Activated CD4-positive, CD25-positive, alpha-beta regulatory T cell treated with anti-CD3 and anti-CD28 coated beads, Interleukin-2, amount 50 U/mL, for 16 hours (primary cell): Measurements from ENCODE around the gene FMN2.
"Not testable (repeated sequence)": the region's sequence is repeated elsewhere in the genome, so short reads cannot be mapped to it uniquely, and the experiment has no call there.

Experiments used
- DNase-seq: peaks from one replicate; pipeline ENCODE4 v3.0.0-alpha.2; 2020; ENCODE audit warnings: low read depth, low spot score

Gene FMN2

DNA sequence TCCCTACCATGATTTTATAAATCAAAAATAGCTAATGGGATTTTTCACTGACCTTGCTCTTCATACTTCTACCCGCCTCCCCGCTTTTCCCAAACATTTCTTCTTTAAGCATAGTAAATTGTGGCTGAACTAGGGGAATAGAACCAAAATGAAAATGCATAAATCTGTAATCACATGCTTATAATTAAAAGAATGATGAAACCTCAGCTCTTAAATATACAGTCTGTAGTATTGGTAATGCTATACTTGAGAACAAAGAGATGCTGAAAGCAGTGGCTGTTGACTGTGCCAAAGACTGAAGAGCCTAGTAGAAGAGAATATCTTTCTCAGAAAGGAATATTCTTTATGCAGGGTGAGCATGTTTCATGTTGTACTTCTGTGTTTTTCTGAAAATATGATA is 271.1 kb downstream of the FMN2 start:
- DNase-seq: no peak

DNA sequence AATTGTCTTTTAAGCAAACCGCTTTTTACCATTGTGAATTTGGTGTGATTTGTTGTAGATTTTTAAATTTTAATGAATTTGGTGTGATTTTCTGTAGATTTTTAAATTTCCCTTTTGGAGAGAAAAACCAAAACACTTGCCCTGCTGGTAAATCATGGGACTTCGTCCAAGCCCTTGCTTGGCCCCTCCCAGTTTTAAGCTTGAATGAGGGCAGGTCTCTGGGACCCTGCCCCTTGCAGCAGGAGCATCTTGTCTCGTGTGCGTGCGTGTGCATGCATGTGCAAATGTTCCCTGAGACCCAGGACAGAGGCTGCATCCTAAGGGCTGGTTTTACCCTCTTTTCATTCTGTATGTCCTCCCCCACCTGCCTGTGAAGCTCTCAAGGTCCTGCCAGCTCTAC is 271.6 kb downstream of the FMN2 start:
- DNase-seq: no peak

DNA sequence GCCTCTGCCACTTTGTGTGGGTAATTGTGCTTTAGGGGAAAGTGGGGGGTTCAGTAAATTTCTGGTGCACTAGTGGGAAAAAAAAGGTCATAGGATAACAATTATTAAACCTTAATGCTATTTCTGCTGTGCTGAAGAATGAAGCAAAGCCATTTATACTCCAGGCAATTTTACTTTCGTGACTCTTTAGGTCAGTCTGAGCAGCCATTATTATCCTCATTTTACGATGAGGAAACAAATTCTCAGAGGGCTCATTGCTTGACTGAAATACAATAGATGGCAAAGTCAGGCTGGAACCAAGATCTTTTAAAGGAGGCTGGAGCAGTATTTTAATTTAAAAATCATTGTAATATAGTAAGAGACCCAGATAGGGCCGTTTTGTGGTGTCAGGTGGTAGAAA is 272.2 kb downstream of the FMN2 start:
- DNase-seq: no peak

DNA sequence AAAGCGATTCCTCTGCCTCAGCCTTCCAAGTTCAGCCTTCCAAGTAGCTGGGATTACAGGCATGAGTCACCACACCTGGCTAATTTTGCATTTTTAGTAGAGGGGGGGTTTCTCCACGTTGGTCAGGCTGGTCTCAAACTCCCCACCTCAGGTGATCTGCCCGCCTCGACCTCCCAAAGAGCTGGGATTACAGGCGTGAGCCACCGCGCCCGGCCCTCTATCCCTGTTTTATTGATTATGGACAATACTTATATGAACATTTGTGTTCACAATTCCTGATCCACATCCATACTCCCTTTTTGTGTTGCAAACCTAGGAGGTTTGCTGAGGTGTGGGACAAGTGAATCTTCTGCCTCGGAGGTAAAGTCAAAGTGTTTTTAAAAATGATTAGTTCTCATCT is 275.0 kb downstream of the FMN2 start:
- DNase-seq: no peak

DNA sequence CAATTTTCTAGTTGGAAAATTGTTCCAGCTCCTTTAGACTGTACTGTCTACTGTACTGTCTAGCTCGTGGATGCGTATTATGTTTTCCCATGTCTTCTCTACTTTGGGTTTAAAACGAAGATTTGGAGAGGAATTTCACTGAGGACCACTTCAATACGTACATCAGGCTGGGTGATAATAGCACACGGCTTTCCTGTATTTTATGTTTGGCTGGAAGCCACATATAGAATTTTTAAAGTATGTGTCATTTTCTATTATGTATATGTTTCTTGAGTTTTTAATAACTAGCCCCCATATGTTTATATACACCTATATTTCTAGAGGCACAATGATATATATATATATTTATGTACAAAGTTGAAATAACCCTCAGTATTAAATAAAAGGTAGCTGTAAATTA is 293.9 kb downstream of the FMN2 start:
- DNase-seq: no peak

DNA sequence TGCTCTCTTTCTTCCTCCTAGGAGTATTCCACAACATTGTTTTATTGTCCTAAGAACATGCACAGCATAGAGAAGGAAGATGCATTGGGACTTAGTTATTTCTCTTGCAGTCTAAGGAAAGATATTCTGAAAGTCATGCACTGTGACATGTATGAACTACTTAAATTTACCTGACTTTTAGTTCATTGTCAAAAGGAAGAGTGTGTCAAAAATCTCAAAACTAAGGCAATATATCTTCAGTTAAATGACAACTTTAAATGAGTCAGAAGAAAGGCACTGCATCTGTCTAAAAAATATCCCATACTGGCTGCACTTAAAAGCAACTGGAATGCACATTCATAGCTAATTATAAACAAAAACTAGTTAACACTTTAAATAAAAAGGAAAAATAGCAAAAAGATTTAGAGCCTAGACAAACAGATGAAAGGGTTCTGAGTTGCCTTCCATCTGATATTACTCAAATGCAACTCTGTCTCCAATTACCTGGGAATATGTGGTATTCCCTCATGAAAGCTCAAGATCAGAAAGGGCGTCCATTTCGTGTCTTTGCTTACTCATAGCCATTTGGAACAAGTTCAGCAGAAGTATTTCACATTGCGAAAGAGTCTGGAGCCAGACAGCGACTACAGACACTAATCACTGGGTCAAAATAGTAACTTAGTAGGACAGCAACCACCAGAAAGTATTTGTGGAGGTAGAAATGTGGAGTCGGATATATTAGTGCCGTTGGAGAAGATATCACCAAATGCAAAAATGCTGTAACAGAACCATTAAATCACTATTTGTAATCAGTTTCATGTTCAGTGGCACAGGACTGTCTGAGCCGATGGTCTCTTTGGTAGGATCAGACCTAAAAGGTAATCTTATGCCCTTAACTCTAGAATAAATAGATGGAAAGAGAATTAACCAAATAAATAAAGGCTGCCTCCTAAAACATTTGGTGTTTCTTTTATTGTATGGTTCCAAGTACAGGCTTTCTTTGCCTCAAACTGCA is 294.6 kb downstream of the FMN2 start:
- no peak for DNase-seq

DNA sequence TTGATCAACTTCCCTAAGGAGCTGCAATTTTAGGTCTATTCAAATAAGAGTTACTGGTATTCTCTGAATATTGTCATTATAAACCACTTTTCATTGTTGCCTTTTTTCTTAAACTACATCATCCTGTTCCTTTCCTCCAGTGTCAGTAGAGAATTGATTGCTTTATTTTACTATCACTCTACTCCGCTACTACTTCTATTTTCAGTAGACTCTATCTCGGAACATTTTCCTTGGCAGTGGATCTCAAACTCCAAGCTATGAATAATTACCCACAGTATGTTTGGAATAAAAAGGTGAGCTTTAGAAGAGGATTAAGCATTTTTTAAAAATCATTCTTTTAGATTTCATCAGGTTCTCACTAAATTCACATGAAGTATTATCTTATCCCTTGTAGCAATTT is 295.4 kb downstream of the FMN2 start:
- no peak for DNase-seq

DNA sequence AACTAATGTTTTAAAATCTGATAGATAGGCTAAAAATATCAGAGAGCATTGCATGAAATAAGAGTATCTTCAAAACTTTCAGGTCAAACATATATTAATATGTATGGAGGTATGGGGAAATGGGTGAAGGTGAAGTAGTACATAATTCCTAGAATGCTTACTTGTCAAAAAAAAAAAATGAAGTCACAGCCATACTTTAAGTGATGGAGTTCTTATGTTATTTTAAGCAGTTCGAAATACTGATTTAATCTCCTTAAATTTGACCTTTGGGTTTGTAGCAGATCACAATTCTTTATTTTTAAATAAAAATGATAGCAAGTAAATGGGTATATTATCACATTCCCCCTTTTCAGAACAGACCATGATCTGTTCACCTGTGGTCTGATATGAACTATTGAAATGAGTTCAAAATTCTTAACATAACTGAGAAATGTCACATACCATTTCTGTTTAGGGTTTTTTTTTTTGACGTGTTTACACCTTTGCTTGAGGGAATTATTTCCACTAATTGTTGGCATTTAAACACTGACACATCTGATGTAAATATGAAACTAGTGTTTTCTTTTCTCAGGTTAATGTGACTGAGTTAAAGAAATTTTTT is 300.1 kb downstream of the FMN2 start:
- DNase-seq: no peak

DNA sequence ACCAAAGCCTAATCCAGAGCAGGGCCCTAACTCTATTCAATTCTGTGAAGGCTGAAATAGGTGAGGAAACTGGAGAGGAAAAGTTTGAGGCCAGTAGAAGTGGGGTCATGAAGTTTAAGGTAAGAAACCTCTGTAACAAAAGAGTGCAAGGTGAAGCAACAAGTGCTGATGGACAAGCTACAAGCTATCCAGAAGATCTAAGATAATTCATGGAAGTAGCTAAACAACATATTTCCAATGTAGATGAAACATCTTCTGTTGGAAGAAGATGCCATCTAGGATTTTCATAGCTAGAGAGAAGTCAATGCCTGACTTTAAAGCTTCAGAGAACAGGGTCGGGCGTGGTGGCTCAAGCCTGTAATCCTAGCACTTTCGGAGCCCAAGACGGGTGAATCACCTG is 302.7 kb downstream of the FMN2 start:
- no peak for DNase-seq

DNA sequence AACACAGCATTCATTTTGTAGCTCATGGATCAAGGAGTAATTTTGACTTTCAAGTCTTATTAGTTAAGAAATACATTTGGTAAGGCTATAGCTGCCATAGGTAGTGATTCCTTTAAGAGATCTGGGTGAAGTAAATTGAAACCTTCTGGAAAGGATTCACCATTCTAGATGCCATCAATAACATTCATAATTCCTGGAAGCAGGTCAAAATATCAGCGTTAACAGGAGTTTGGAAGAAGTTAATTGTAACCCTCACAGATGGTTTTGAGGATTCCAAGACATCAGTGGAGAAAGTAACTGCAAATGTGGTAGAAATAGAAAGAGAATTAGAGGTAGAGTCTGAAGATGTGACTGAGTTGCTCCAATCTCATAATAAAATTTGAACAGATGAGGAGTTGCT is 303.7 kb downstream of the FMN2 start:
- DNase-seq: no peak

DNA sequence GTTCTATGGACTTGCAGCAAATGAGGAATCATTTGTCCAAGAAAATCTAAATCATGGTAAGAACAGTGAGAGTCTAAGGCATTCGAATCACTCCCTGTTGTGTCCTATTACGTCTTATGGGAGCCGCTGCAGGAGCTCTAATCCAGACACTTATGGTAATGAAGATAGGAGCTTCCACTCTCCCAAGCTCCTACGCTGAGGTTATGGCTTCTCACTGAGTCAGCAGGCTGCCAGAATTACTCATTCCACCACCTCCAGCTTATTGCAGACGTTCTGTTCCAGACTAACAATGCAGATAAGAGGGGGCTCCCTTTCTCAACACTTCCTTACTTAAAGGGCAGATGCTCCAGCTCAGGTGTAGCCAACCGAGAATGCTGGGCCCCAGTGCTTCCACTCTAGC is 307.7 kb downstream of the FMN2 start:
- no peak for DNase-seq

DNA sequence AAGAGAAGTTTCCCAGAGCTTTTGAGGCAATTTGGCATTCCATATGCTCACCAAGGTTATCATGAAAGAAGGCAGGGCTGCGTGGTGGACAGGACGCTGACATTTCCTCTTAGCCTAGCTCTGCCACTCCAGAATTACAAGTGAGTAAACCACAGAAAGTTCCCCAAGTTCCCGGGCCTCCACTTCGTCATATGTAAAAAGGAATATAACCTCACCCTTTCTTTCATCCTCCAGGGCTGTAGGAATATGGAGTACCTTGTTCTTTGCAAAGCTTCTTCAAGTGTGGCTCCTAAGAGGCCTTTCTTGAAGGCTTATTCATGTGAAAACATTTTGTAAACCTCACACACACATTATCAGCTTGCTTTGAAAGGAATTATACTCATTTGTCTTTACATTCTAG is 310.0 kb downstream of the FMN2 start:
- DNase-seq: no peak

DNA sequence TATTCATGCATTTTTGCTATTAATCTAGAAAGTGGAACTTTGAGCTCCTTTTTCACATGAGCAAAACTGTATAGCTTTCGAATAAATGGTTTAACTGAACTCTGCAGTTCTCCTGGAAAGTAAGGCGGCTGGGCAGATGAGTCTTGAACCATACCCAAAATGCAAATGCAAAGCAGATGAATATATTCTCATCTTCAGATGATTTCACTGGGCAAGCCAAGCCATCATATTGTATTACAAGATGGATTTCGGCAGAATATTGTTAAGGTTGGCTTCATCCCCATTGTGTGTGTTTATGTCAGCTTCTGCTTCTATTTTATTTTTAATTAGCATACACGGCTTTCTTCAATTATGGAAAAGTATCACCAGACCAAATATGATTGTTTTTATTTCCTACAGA is 310.6 kb downstream of the FMN2 start:
- DNase-seq: no peak

DNA sequence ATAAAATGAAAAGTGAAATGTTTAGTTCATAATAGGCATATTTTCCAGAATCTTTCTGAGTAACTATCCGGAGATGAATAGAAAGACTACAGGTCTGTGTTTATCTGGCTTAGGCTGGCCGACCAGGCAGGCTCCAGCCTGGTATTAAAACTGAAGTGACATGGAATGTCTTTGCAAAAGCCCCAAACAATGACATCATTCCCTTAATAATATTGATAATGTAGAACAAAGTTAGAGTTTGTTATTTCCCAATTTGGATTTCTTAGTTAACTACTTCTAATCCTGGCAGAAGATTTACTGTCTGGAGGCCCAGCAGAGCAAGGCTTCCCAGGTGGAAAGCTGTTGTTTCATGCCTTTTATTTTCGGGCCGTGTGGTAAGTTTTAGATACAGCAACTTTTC is 312.6 kb downstream of the FMN2 start:
- DNase-seq: no peak

DNA sequence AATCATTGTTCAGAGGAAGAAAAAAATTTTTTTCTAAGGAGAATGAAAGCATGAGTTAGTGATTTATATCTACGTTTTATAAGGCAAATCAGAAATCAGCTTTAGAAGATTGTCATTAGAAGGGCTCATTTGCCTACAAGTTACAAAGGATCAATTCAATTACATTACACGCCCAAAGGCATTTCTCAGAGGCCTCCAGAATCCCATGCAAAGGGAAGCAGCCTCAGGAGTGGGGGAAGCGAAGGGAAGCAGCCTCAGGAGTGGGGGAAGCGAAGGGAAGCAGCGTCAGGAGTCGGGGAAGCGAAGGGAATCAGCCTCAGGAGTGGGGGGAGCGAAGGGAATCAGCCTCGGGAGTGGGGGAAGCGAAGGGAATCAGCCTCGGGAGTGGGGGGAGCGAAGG is 314.1 kb downstream of the FMN2 start:
- DNase-seq: no peak

DNA sequence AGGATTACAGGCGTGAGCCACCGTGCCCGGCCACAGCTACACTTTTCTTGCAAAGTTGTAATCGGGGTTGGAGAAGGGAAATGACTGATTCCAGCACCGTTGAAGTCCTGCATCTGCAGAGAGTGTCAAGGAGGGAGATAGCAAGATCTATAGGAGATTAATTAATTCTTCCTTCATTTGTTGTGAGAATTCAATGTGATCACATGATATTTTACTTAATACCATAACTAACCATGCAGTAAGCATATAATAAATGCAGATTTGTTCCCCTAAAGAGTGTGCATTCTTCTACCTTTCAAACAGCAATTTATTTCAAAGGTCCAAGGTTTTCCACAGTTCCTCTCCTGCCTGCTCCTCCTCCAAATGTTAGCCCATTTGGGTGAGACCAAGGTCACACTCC is 315.7 kb downstream of the FMN2 start:
- no peak for DNase-seq

DNA sequence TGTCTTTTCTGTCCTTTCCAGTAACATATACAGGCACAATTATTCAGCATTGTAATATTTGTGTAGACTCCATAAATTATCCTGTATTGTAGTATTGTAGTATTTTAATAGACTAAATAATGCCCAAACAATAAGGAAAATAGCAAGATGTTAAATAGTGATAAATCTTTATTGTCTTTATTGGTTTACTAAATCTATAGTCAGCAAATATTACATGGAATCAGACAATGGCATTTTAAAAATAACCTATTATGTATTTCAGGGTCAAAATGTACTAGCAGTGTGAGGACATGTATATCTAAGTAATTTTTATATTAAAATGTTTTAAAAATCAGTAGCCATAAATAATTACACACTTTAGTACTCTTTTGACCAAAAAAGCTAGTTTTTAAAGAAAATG is 317.9 kb downstream of the FMN2 start:
- no peak for DNase-seq

DNA sequence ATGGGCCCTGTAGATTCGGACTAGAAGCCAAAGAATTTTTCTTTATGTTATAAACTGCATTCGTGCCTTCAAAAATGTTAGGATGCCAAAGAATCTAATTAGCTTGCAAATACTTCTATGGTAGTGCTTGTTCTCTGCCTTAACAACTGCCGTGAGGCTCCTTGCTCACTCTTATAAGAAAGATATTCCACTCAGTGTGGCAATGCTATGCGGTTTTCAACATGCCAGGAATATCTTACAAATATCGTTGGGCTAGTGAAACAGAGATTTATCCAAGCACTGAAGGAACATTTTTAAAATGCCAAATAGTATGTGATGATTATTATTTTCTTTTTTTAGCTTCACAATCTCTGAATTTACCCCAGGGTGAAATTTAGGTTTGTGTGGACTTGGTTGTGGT is 322.0 kb downstream of the FMN2 start:
- no peak for DNase-seq

DNA sequence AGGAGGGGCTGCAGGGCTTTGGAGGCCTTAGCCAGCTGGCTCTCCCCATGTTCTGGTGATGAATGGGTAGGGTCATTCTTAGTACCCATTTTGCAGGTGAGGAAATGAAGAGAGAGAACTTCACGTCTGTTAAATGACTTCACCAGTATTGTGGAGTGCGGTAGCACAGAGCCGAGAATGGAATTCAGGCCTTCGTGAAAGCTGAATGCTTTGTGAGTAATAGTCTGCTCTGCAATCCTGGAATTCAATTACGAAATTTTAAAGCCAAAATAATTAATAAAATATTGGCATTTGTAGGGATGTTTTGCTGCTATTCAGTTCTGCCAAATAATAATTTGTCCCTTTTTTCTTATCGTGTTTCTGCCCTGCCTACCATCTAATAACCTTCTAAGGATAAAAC is 322.6 kb downstream of the FMN2 start:
- DNase-seq: no peak

DNA sequence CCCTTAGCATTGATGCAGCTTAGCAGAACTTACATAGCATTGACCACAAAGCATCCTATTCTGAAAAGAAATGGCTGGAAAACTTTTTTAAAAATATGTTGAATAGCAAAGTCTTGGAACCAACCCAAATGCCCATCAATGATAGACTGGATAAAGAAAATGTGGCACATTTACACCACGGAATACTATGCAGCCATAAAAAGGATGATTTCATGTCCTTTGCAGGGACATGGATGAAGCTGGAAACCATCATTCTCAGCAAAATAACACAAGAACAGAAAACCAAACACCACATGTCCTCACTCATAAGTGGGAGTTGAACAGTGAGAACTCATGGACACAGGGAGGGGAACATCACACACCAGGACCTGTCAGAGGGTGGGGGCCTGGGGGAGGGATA is 323.3 kb downstream of the FMN2 start:
- not testable (repeated sequence) for DNase-seq

DNA sequence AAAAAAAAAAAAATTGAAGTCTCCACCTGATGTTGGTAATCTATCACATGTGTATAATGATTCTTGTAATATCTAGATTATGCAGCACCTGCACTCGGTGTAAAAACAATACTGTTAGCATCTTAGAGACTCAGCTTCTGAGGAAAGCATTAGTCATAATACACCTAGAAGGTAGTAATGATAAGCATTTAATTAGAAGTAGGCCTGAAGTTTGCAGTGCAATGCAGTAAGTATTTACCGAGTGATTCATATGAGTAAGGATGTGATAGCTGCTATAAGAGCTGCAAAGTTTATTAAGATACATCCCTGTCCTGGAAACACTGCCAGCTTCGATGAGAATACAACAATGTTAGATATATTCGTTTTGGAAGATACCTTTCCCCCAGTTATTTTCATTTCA is 323.8 kb downstream of the FMN2 start:
- DNase-seq: no peak

DNA sequence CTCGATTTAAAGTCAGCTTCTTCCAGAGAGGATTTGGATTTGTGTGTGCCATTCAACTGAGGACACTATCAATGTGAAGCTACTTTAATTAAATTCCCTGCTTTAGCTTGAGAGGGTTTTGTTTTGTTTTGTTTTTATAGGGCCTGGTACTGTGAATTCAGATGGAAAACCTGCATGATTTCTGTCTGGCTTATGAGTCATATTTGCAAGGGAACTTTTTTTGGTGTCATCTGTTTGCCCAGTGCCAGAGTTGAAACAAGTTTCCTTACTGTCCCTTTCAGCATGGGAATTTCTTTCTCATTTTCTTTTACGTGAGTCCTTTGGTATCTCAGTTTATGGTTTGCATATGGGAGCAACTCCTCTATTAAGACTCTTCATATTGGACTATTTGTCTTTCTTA is 325.6 kb downstream of the FMN2 start:
- DNase-seq: no peak

DNA sequence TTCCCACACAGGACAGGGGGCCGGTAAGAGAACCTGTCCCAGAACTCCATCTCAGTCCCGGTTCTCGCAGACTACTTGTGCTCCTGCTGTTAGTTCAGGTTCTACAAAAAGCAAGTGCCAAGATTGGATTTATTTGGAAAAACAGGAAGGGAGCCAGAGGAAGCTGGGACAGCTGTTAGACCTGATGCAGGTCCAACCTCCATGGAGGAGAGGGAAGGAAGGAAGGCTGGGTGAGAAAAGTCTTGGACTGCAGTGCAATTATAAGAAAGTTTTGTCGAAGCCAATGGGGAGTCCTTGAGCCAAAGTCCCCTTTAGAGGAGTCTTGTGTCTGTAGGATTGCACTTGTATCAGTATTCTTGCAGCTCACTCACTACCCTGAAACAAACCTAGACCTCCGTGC is 329.1 kb downstream of the FMN2 start:
- no peak for DNase-seq
